Testis (tissue), 3 donors: Measurements from ENCODE around the gene XPNPEP1. TPM values are rescaled to one million over a fixed set of nuclear protein-coding genes. Genes with fewer than 3 reads are reported as not detected.

Source experiments
- DNase-seq: peaks from one replicate; pipeline ENCODE4 v3.0.0-alpha.2; 2019
- H3K27ac ChIP-seq, 2 donors: fragments of 200-600 bp; sonication (generic); one replicate each; pipeline ENCODE4 v1.5.1; 2019
- H3K27me3 ChIP-seq: fragments of 200-600 bp; sonication (generic); one replicate; pipeline ENCODE4 v1.5.1; 2019
- H3K36me3 ChIP-seq: fragments of 200-600 bp; sonication (generic); one replicate; pipeline ENCODE4 v1.5.1; 2017; ENCODE audit warnings: low read depth; ENCODE audit errors: missing control alignments
- H3K4me1 ChIP-seq: fragments of 200-600 bp; sonication (generic); one replicate; pipeline ENCODE4 v1.5.1; 2019
- H3K4me3 ChIP-seq, 2 donors: fragments of 200-600 bp; sonication (generic); one replicate each; pipeline ENCODE4 v1.5.1; 2017 to 2019
- H3K9me3 ChIP-seq: fragments of 200-600 bp; sonication (generic); one replicate; pipeline ENCODE4 v1.5.1; 2017
- CTCF ChIP-seq, 3 experiments: fragments of 450-650 bp in 2 of 3; fragments of 200-600 bp in 1 of 3; sonication (generic) in 1 of 3; IDR thresholded peaks; one replicate each; pipeline ENCODE4 v1.5.1; 2016 to 2019; ENCODE audit warnings: antibody characterized with exemption in 3 of 3, mild to moderate bottlenecking in 2 of 3, moderate library complexity in 1 of 3
- POLR2A ChIP-seq: fragments of 450-650 bp; IDR thresholded peaks from one replicate; pipeline ENCODE4 v1.6.1; 2017; ENCODE audit warnings: antibody characterized with exemption, mild to moderate bottlenecking, moderate library complexity
- WGBS, 2 donors: methylation state at CpG; one replicate each; pipeline ENCODE4 v1.1.5; 2018; 5-methylcytosine and 5-hydroxymethylcytosine counted together
- intact Hi-C: fragments of 100-400 bp; cut with DNase I; formaldehyde crosslinking; loops from one replicate; pipeline ENCODE4 v1.15.1; 2023; ENCODE audit warnings: low total_unique reads
- polyA plus RNA-seq: library from polyadenylated mRNA; stranded (reverse); fragments of 350-450 nt; fragmentation: Illumina TruSeq; extraction: RNeasy Lipid Tissue Mini Kit (QIAGEN cat#74804); gene quantifications from one replicate; pipeline ENCODE4 v1.2.3, GENCODE V29; 2014; ENCODE audit warnings: low read depth, low replicate concordance; ENCODE audit not compliant: insufficient read depth
- total RNA-seq, 2 donors: library from RNA; depleted of rRNA; stranded (reverse); fragments of >200 nt; gene quantifications; one replicate each; pipeline ENCODE4 v1.2.3, GENCODE V29; 2016

The XPNPEP1 gene
- total and polyA plus RNA-seq, 3 donors from 2014 or later = 55.5 to 118 (median 90.2) TPM

GRCh38 chr10:109880886-109881768 is 42.2 kb downstream of the XPNPEP1 start:
- Histone ChIP-seq H3K9me3 (no peaks in the 10 kb centered on the region), H3K4me3 (no peak overlapping the region), H3K27ac (no peak overlapping the region), H3K36me3 (no peaks in the 10 kb centered on the region), H3K27me3 (no peaks in the 10 kb centered on the region), H3K4me1 (peaks cover 9% of the 10 kb centered on the region)
- TF ChIP-seq CTCF (IDR thresholded peaks at IDR 0.05) = no peak
- TF ChIP-seq POLR2A = no peak
- WGBS, 2 donors = 85 to 91% methylated on average over 8 of the region's 8 CpGs
- no peak for DNase-seq
- intact Hi-C loops = loop anchor here (10.0 kb wide), 2 partner anchors 244 to 344 kb away; no protein-coding TSS in a partner anchor

- Histone ChIP-seq H3K36me3 (no peaks in the 10 kb centered on the region), H3K4me1 (no peaks in the 10 kb centered on the region), H3K27ac (no peak overlapping the region), H3K9me3 (no peaks in the 10 kb centered on the region), H3K27me3 (no peaks in the 10 kb centered on the region), H3K4me3 (no peak overlapping the region)
- 95 to 98% methylated on average over 6 of the region's 6 CpGs for WGBS, 2 donors
- no peak for DNase-seq
- no peak for TF ChIP-seq CTCF (IDR thresholded peaks at IDR 0.05)
- no peak for TF ChIP-seq POLR2A
- intact Hi-C loops = no loop called here
Measured at GRCh38 chr10:109877546-109877945, 45.8 kb downstream of the XPNPEP1 start.

GRCh38 chr10:109875828-109876821 is 47.2 kb downstream of the XPNPEP1 start:
- Histone ChIP-seq H3K36me3 (no peaks in the 10 kb centered on the region), H3K4me3 (no peak overlapping the region), H3K27ac (no peak overlapping the region), H3K4me1 (no peaks in the 10 kb centered on the region), H3K27me3 (no peaks in the 10 kb centered on the region), H3K9me3 (no peaks in the 10 kb centered on the region)
- TF ChIP-seq POLR2A = no peak
- DNase-seq = no peak
- 74 to 80% methylated on average over 8 of the region's 8 CpGs for WGBS, 2 donors
- intact Hi-C loops = no loop called here

- Histone ChIP-seq H3K4me3 (no peak overlapping the region), H3K27ac (no peak overlapping the region), H3K9me3 (no peaks in the 10 kb centered on the region), H3K4me1 (no peaks in the 10 kb centered on the region), H3K36me3 (no peaks in the 10 kb centered on the region), H3K27me3 (no peaks in the 10 kb centered on the region)
- intact Hi-C loops = no loop called here
- no peak for TF ChIP-seq POLR2A
- TF ChIP-seq CTCF (IDR thresholded peaks at IDR 0.05) = no peak
- no peak for DNase-seq
- WGBS, 2 donors = 73 to 90% methylated on average over 7 of the region's 7 CpGs
Measured at GRCh38 chr10:109875151-109875568, 48.2 kb downstream of the XPNPEP1 start.

- no peaks in the 10 kb centered on the region for H3K36me3 ChIP-seq
- no peaks in the 10 kb centered on the region for H3K9me3 ChIP-seq
- no peak for DNase-seq
- peaks cover 4% of the 10 kb centered on the region for H3K4me1 ChIP-seq
- no peak overlapping the region for H3K4me3 ChIP-seq
- intact Hi-C loops = no loop called here
- no peak overlapping the region for H3K27ac ChIP-seq
- TF ChIP-seq CTCF (IDR thresholded peaks at IDR 0.05) (no peak), POLR2A (no peak)
- 89 to 96% methylated on average over 4 of the region's 4 CpGs for WGBS, 2 donors
- H3K27me3 ChIP-seq = no peaks in the 10 kb centered on the region
Measured at GRCh38 chr10:109871476-109871875, 51.8 kb downstream of the XPNPEP1 start.
